Left forelimb (tissue), 1 donor: ENCODE measurements around the gene XPNPEP3.
"Not testable (repeated sequence)": the region's sequence is repeated elsewhere in the genome, so short reads cannot be mapped to it uniquely, and the experiment has no call there.

Source experiments
- DNase-seq: peaks from one replicate; pipeline ENCODE4 v3.0.0-alpha.2; 2018; ENCODE audit warnings: low spot score

Gene XPNPEP3

GRCh38 chr22:40856513-40857308, at the start of gene XPNPEP3, which contains the start of gene ST13:
TSS of gene XPNPEP3 (plus strand) at chr22:40857148. CDS start at chr22:40857182, 34 bp downstream.
TSS of gene ST13 (minus strand) at chr22:40856639. CDS start at chr22:40856540, 99 bp downstream.
- DNase-seq, result peak; percentile 98

GRCh38 chr22:40808018-40808841, 48.7 kb upstream of the XPNPEP3 start:
- DNase-seq, result no peak

GRCh38 chr22:40813912-40814315, 43.0 kb upstream of the XPNPEP3 start:
- DNase-seq, result no peak

DNA sequence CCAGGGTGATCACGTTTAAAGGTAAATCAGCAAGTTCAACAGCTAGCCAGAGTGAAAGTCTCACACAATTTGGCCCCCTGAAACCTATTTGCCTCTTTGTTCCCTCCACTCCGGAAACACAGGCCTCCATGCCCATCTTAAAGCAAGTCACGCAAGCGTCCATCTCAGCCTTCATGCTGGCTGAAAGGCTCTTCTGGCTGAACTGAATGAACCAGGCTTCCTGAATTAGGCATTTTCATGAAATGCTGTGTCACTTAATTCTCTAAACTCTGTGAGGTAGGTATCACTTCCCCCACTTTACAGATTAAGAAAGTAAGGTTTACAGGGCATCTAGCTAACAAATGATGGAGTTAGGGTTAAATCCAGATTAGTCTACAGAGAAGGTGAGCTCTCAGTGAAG, 39.2 kb upstream of the XPNPEP3 start:
- no peak for DNase-seq

- DNase-seq, result no peak
Observed at GRCh38 chr22:40818192-40818746, 38.7 kb upstream of the XPNPEP3 start.

DNA sequence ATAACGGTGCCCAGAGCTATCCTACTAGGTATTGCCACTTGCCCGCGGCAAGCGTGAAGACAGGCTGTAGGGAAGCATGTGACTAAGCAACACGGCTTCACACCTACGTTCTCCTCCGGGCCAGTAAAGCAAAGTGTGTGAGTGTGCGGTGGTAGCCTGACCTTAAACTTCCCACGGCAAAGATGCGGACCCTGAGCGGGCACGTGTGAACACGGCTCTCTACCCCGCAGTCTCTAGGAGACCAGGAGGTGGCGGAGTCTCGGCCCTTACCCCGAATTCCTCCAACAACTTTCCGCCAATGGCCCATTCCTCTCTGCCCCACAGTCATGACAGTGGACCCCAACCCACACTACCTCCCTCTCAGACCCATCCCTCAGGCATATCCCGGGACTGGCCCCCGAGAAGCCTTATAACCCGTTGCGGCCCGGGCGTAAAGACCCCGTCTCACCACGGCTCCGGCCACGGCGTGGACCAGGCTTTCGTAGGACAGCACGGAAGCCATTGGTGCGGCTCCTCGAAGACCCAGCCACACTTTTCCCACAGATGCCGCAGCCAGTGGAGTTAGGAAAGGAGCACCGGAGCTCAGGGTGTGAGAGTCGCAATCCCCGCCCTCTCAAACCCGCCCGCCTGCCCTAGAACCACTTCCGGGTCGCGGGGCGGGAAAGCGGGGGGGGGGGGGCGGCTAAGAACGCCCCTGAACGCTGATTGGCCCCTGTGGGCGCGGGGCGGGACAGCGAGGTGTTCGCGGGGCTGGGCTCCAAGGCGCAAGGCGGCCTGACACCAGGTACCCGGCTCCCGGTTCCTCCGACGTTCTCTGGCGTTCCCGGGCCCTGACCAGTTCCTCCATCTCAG, 38.0 kb upstream of the XPNPEP3 start, which contains the start of gene SLC25A17:
Gene SLC25A17 (minus strand): TSS at position 600 of the 852 bp plus-strand sequence. CDS start 98 bp downstream, at position 502.
- peak; percentile 96 for DNase-seq

GRCh38 chr22:40819599-40820140, 37.3 kb upstream of the XPNPEP3 start:
- no peak for DNase-seq

GRCh38 chr22:40823426-40823825, 33.5 kb upstream of the XPNPEP3 start:
- no peak for DNase-seq

GRCh38 chr22:40826292-40826691, 30.7 kb upstream of the XPNPEP3 start:
- DNase-seq, result not testable (repeated sequence)

DNA sequence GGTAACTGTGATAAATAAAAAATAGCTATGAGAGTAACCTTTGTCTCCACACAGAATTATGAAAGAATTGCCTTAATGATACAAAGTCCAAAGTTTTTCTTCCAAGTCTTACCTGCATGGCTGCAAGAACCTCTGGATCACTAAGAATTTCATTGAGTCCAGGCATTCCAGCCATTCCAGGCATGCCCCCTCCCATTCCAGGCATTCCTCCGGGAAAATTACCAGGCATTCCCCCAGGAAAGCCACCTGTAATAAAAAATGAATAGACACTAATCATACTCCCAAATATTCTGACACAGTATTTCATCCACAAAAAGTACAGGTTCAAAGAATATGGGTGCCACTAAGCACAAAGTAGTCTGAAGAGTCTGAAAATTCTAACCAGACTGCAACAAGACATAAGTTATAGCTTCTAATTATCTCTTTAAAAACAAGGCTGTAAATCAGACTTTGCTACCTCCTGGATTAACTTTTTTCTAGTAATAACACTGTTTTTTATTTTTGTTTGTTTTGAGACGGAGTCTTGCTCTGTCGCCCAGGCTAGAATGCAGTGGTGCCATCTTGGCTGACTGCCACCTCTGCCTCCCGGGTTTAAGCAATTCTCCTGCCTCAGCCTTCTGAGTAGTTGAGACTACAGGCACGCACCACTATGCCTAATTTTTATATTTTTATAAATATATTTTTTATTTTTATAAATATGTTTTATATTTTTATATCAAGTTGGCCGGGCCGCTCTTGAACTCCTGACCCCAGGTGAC, 29.8 kb upstream of the XPNPEP3 start:
- no peak for DNase-seq

DNA sequence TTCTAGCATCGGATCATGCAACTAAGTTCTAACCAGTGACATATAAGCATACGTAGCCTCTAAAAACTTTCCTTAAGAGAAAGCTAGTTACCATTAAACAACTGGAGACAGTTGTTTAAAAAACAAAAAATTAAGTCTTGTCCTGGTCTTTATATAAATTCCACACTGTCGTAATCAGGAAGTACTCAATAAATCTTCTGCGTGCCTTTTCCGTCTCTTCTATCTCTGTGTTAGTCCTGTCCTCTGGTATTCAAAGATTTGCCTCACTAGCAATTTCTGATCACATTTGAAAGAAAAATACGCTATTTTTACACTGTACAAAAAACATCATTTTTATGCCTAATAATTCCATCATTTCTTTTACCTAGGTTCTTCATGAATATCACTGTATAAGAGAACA, 27.8 kb upstream of the XPNPEP3 start:
- DNase-seq, result no peak

- DNase-seq, result no peak
Observed at GRCh38 chr22:40834619-40835018, 22.3 kb upstream of the XPNPEP3 start.

- DNase-seq, result no peak
Observed at GRCh38 chr22:40838486-40838885, 18.5 kb upstream of the XPNPEP3 start.

- no peak for DNase-seq
Observed at GRCh38 chr22:40844951-40845350, 12.0 kb upstream of the XPNPEP3 start.

- DNase-seq, result not testable (repeated sequence)
Observed at GRCh38 chr22:40845816-40846215, 11.1 kb upstream of the XPNPEP3 start.

GRCh38 chr22:40853333-40853732, 3.6 kb upstream of the XPNPEP3 start:
- DNase-seq, result no peak

DNA sequence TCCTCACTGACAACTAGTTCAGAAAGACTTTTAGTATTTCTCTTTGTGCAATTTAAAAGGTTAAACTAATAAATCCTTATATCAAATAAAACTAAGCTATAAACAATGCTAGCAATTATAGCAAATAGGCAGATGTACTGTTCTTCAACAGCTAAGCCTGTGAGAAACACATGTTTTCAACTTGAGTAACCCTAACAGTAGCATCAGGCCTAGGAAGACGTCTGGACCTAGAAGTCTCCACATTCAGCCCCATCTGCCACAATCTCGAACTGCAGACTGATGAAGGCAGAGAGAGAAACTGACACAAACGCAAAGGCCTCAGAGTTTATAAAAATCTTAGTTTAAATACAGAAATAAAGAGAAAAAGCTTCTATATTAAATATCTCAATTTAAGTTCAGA, 3.0 kb upstream of the XPNPEP3 start:
- no peak for DNase-seq

GRCh38 chr22:40855071-40855978, 1.6 kb upstream of the XPNPEP3 start:
- no peak for DNase-seq

DNA sequence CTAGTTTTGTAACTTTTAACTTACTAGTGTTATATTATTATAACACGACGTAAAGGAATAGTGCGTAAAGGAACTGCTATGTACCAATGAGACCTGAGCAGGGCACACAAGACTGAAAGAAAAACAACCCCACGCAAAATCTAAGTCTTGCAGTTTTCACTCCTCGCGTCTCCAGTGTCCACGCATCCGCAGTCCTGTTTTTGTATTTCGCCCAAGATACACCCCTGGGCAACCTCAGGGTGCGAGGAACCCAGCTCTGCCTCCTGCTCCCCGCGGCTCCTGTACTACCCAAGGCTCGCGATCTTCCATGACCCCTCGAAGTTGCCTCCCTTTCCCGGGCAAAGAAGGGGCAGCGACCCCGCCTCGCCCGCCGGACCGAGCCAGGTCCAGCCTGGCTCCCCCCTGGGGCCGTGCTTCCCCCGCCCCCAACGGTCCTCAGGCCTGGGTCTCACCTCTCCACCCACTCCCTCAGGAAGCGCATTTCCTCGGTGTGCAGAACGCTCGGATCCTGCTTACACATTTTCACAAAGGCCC, 902 bp upstream of the XPNPEP3 start:
- DNase-seq, result peak; percentile 71
